Measurements from ENCODE around the gene RRAD.
"Not testable (repeated sequence)": the region's sequence is repeated elsewhere in the genome, so short reads cannot be mapped to it uniquely, and the experiment has no call there.

RRAD gene, protein sequence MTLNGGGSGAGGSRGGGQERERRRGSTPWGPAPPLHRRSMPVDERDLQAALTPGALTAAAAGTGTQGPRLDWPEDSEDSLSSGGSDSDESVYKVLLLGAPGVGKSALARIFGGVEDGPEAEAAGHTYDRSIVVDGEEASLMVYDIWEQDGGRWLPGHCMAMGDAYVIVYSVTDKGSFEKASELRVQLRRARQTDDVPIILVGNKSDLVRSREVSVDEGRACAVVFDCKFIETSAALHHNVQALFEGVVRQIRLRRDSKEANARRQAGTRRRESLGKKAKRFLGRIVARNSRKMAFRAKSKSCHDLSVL

DNA sequence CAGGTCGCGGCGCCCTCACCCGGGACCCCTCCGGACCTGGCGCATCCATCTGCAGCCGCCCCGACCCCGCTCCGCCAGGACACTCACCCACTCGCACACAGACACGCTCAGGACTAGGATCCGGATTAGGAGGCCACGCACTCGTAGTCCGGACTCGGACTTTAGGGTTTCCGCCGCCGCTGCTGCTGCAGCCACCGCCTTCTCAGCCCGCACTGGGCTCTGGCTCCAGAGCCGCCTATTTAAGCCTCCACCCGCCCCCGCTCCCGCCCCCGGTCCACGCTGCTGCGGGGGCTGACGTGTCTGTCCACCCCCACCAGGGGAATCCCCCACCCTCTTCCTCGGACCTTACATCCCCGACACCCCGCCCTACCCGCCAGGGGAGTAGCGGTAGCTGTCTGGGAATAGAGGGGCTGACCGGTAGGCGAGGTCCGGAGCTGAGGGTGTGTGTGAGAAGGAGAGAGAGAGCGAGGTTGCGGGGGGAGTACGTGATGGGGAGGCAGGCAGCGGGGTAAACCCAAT is at the start of gene RRAD:
TSS of gene RRAD (minus strand) at position 214 of the 519 bp plus-strand sequence. CDS start 356 bp downstream, outside the sequence.
- DNase-seq (ENCODE audit: low read depth in 2 of 2) = no peak

DNA sequence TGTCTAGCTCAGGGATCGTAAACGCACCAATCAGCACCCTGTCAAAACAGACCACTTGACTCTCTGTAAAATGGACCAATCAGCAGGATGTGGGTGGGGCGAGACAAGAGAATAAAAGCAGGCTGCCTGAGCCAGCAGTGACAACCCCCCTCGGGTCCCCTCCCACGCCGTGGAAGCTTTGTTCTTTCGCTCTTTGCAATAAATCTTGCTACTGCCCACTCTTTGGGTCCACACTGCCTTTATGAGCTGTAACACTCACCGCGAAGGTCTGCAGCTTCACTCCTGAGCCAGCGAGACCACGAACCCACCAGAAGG is 49.6 kb upstream of the RRAD start:
- peak; percentile 18 to 36 for DNase-seq (ENCODE audit: low read depth in 2 of 2)

DNA sequence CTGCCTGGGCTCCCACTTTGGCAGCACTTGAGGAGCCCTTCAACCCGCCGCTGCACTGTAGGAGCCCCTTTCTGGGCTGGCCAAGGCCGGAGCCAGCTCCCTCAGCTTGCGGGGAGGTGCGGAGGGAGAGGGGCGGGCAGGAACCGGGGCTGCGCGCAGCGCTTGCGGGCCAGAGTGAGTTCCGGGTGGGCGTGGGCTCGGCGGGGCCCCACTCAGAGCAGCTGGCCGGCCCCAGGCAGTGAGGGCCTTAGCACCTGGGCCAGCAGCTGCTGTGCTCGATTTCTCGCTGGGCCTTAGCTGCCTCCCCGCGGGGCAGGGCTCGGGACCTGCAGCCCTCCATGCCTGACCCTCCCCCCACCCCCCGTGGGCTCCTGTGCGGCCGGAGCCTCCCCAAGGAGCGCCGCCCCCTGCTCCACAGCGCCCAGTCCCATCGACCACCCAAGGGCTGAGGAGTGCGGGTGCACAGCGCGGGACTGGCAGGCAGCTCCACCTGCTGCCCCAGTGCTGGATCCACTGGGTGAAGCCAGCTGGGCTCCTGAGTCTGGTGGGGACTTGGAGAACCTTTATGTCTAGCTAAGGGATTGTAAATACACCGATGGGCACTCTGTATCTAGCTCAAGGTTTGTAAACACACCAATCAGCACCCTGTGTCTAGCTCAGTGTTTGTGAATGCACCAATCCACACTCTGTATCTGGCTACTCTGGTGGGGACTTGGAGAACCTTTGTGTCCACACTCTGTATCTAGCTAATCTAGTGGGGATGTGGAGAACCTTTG is 49.0 kb upstream of the RRAD start:
- not testable (repeated sequence) for DNase-seq (ENCODE audit: low read depth in 2 of 2)

DNA sequence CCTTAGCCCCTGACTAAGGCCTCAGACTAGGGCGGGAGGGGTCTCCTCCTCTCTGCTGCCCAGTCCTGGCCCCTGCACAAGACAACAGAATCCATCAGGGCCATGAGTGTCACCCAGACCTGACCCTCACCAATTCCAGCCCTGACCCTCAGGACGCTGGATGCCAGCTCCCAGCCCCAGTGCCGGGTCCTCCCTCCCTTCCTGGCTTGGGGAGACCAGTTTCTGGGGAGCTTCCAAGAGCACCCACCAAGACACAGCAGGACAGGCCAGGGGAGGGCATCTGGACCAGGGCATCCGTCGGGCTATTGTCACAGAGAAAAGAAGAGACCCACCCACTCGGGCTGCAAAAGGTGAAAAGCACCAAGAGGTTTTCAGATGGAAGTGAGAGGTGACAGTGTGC is 48.4 kb upstream of the RRAD start:
- DNase-seq (ENCODE audit: low read depth in 2 of 2) = no peak

DNA sequence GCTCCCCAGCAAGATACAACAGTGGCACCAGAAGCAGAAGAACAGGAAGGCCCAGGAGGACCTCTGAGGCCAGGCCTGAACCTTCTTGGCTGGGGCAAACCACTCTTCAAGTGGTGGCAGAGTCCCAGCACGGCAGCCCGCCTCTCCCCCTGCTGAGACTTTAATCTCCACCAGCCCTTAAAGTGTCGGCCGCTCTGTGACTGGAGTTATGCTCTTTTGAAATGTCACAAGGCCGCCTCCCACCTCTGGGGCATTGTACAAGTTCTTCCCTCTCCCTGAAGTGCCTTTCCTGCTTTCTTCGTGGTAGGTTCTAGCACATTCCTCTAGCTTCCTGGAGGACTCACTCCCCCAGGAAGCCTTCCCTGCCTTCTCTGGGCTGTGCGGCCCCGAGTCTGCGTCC is 47.6 kb upstream of the RRAD start:
- DNase-seq (ENCODE audit: low read depth in 2 of 2) = no peak

DNA sequence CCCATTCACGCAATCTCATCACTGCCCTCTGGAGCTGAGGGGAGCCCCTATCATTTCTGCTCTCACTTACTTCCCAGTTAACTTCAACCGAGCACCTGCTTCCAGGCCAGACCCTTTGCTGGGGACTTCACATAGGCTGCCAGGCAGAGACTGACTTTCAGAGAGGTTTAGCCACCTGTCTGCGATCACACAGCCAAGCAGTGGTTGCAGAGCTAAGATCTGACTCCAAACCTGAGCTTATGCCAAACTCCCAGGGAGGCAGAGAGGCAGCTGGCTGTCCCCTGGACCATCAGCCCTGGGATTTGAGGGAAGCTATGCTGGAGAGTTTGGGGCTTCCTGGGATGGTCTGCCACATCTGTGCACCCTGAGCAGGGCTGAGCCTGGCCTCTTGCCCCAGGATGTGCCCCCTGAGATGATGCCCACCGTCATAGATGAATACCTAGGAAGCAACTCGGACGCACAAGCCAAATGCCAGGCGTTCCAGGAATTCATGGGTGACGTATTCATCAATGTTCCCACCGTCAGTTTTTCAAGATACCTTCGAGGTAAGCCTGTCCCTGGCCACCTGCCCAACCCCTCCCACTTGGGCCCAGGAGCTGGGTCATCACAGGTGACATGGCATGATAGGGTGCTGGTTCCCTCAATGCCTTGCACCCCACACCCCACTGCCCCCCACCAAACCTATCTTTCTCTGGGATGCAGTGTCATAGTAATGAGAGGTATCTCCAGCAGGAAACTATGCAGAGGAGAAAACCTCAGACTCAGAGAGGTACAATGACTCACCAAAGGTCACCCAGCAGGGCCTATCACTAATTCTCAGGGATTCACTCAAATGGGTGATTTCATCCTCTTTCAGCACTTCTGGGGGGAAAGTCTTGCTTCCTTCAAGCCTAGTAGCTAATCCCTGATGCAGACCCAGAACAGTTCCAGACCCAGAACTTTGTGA is 45.7 kb upstream of the RRAD start:
- DNase-seq (ENCODE audit: low read depth in 2 of 2) = no peak

DNA sequence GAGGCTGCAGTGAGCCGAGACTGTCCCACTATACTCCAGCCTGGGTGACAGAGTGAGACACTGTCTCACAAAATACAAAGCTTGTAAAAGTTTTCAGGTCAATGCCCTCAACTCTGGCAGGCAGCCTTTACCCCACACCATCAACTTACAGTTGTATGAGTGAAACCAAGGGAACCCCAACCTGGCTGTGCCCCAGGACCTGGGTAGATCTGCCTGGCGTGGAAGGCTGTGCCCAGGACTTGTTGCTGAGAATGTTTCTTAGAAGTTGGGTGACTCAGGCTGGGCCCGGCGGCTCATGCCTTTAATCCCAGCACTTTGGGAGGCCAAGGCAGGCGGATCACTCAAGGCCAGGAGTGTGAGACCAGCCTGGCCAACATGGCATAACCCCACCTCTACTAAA is 43.5 kb upstream of the RRAD start:
- no peak for DNase-seq (ENCODE audit: low read depth in 2 of 2)

DNA sequence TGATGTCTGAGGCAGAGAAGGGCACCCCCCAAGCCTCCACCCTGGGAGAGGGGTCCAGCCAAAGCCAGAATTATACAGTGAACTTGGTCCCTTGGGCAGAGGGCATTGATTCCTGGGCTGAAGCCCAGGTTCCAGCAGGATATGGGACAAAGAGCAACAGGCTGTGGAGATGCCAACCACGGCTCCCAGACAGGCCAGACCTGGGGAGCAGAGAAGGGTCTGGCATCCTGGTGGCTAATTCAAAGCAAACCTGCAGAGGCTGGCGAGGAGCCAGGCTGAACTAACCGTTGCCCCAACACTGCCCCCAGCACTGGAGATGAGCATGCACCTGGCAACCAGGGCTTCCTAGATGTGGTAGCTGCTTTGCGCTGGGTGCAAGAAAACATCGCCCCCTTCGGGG is 38.7 kb upstream of the RRAD start:
- DNase-seq (ENCODE audit: low read depth in 2 of 2) = no peak

DNA sequence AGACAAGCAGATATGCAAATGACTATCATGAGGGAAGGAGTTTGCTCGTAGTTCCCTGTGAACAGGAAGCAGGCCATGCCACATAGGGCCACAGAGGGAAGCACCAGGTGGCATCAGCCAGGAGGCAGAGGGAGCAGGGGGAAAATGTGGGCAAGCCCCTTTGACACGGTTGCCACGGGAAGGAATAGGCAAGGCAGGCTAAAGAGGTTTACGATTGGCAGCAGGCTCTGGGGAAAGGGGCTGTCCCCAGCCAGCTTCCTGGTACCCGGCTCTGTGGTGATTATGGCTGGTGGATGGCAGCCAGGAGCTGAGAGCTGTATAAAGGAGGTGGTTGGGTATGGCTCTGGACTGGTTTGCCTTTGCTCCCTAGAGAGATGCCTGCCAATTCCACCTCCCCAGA is 36.6 kb upstream of the RRAD start:
- no peak for DNase-seq (ENCODE audit: low read depth in 2 of 2)

DNA sequence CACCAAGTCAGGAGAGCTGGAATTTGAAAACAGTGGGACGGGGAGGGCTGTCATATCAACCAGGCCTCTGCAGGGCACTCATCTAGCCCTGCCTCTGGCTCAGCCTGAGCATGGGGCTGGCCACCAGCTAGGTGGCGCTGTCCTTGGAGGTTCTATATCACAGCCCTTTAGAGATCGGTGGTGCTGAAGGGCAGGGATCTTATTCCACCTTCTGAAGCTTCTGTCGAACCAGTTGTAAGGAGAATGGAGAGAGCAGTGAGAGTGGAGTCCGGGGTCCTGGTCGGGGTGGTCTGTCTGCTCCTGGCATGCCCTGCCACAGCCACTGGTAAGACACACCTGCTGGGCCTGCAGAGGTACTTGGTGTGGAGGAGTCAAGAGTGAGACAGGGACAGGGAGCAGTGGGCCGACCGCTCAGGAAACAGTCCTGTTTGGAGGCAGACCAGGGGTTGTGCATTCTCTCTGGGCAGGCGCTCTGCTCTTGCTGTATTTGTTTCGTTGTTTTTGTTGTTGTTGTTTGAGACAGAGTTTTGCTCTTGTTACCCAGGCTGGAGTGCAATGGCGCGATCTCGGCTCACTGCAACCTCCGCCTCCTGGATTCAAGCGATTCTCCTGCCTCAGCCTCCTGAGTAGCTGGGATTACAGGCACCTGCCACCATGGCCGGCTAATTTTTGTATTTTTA is 35.9 kb upstream of the RRAD start, which contains the start of gene CES3:
TSS of gene CES3 (plus strand) at position 202 of the 680 bp plus-strand sequence. CDS start at position 244, 42 bp downstream.
- peak in 1 of 2 donors; percentile 21 for DNase-seq (ENCODE audit: low read depth in 2 of 2)

DNA sequence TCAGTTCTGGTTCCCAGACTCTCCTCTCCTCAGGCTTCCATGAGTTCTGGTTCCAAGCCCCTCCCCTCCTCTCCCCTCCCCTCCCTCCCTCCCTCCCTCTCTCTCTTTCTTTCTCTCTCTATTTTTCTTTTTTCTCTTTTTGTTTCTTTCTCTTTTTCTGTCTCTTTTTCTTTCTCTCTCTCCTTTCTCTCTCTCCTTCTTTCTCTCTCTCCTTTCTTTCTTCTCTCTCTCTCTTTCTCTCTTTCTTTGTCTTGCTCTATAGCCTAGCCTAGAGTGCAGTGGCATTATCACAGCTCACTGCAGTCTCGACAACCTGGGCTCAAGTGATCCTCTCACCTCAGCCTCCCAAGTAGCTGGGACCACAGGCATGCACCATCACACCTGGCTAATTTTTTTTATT is 34.9 kb upstream of the RRAD start:
- no peak for DNase-seq (ENCODE audit: low read depth in 2 of 2)

DNA sequence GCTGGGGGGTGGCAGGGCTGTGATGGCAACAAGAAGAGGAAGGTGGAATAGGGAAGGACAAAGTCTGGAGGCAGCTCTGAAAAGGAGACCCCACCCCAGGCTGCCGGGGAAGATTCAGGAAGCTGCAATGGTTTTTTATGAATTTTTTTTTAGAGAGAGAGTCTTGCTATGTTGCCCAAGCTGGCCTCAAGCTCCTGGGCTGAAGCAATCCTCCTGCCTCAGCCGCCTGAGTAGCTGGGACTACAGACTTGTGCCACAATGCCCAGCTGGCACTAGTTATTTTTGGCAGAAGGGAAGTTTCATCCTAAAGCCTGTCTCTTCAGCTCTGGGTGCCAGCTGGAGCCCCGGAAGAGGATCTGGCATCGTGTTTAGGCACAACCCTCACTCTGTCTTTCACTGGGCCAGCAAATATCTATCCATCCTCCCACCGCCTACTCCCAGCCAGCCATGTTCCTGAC is 34.4 kb upstream of the RRAD start:
- DNase-seq (ENCODE audit: low read depth in 2 of 2) = no peak

DNA sequence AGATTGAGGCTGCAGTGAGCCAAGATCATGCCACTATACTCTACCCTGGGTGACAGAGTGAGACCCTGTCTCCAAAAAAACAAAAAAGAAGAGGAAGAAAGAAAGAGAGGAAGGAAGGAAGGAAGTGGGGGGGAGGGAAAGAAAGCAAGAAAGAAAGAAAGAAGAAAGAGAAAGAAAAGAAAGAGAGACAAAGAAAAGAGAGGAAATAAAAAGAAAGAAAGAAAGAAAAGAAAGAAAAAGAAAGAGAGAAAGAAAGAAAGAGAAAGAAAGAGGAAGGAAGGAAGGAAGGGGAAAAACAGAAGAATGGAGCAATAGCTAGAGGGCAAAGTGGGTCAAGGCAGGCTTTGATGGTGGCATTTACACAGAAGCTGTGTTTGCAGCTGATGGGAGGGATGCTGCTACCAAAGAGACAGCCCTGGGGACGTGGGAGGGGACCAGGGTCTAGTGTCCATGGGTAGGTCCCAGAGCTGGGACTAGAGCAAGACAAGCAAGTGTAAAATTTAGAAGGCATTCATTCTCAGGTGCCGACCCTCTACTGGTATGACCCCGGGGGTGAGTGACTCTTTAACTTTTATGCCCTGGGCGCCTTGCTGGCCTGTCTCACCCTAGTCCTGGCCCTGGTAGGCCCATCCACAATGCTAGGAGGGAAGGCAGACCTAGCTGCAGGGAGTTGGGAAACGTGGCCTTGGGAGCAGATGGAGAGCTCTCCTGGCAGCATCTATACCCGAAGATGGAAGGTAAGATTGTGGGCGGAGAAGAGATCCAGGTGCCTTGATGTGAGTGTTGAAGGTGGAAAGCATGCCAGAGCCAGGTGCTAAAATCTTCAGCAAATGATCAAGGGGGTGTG is 33.7 kb upstream of the RRAD start:
- DNase-seq (ENCODE audit: low read depth in 2 of 2) = no peak

DNA sequence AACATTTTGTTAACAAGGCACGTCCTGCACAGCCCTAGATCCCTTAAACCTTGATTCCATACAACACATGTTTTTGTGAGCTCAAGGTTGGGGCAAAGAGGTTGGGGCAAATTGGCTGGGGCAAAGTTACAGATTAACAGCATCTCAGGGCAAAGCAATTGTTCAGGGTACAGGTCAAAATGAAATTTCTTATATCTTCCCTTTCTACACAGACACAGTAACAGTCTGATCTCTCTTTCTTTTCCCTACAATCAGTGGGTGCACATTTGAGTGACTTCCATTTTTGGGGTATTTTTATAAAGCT is 30.8 kb upstream of the RRAD start:
- DNase-seq (ENCODE audit: low read depth in 2 of 2) = not testable (repeated sequence)

DNA sequence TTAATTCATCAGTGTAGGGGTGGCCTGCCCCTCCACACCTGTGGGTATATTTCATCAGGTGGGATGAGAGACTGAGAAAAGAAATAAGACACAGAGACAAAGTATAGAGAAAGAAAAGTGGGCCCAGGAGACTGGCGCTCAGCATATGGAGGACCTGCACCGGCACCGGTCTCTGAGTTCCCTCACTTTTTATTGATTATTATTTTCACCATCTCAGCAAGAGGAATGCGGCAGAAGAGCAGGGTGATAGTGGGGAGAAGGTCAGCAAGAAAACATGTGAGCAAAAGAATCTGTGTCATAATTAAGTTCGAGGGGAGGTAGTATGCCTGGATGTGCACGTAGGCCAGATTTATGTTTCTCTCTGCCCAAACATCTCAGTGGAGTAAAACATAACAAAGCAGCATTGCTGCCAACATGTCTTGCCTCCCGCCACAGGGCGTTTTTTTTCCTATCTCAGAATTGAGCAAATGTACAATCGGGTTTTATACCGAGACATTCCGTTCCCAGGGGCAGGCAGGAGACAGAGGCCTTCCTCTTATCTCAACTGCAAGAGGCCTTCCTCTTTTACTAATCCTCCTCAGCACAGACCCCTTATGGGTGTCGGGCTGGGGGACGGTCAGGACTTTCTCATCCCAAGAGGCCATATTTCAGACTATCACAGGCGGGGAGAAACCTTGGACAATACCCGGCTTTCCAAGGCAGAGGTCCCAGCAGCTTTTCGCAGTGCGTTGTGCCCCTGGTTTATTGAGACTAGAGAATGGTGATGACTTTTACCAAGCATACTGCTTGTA is 30.2 kb upstream of the RRAD start:
- not testable (repeated sequence) for DNase-seq (ENCODE audit: low read depth in 2 of 2)

DNA sequence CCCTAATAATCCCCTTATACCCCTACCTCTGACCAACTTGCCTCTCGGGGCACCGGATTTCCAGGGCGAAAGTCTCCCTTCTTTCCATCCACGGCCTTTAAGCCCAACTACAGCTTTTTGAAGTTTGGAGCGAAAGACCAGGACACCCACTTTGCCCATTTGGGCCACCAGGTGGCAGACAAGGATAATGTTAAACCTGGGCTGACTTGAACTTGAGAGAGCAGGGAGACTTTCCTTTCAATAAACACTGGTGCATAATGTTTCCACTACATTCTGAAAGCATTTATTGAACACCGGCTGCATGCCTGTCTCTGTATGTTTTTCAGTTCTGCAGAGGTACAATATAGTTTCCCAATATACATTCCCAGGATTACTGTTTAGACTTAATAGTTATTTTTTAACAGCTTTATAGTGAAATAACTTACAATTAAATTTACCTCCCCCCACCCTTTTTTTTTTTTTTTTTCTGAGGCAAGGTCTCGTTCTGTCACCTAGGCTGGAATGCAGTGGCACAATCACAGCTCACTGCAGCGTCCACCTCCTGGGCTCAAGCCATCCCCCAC is 28.8 kb upstream of the RRAD start:
- DNase-seq (ENCODE audit: low read depth in 2 of 2) = peak; percentile 40 to 54

DNA sequence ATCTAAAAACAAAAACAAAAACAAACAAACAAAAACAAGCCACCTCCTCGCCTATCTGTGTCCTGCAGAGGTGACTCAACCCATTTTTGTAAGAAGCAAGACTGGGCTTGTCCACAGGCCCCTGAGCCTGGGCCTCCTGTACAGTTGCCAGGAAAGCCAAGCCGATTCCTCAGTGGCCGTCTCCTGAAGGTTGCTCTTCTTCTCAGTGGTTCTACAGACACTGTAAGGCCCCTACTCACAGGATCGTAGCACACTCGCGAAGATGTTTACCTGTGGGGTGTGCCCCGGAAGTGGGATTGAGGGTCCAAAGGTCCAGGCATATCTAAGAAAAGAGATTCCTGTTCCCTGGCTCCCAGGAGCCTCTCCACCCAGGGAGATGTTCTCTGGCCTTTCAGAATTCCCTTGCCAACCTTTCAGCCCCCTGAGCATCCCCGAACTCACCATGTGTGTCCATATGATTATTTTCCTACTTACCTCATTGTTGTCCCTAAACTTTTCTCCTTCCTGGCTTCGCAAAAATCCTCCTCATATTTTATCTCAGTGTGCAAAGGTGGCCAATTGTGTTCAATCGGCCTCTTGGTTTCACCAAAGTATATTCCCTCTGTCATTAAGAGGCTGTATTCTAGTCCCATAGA is 28.2 kb upstream of the RRAD start:
- no peak for DNase-seq (ENCODE audit: low read depth in 2 of 2)

DNA sequence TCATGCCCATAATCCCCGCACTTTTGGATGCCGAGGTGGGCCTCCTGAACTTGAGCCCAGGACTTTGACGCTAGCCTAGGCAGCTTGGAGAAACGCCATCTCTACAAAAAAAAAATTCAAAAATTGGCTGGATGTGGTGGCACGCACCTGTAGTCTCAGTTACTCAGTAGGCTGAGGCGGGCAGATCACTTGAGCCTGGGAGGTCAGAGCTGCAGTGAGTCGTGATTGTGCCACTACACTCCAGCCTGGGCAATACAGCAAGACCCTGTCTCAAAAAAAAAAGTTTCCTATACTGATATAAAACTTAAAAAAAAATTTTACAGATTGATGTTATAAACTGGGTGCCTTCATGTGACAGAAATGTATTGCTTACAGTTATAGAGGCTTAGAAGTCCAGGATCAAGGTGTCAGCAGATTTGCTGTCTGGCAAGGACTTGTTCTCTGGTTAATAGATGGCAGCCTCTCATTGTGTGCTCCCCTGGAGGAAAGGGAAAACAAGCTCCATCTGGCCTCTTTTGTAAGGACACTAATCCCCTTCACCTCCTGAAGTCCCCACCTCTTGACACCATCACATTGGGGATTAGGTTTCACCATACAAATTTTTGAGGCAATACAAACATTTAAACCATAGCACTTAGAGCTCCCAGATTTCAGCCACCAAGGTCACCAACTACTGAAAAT is 27.2 kb upstream of the RRAD start:
- DNase-seq (ENCODE audit: low read depth in 2 of 2) = no peak
